Right lobe of liver (tissue), 6 donors: Measurements from ENCODE around the gene NMRK2. TPM values are rescaled to one million over a fixed set of nuclear protein-coding genes. Genes with fewer than 3 reads are reported as not detected.
"Not testable (repeated sequence)": the region's sequence is repeated elsewhere in the genome, so short reads cannot be mapped to it uniquely, and the experiment has no call there.

Source experiments
- ATAC-seq, 4 donors: fragments of 200-7000 bp; cut with Tn5 transposase; one replicate each; pipeline ENCODE4 v1.9.1; 2020; ENCODE audit warnings: mild to moderate bottlenecking in 4 of 4, moderate library complexity in 4 of 4
- DNase-seq, 3 donors: peaks; one replicate each; pipeline ENCODE4 v3.0.0-alpha.2; 2020
- H3K27ac ChIP-seq, 3 donors: fragments of 200-600 bp; one replicate each; pipeline ENCODE4 v1.8.0; 2022
- H3K27me3 ChIP-seq, 2 donors: fragments of 200-600 bp; one replicate each; pipeline ENCODE4 v1.8.0; 2022
- H3K36me3 ChIP-seq, 4 donors: fragments of 200-600 bp; sonication (generic) in 1 of 4; one replicate each; pipeline versions ENCODE4 v1.5.1 to v1.8.0; 2017 to 2022; ENCODE audit warnings: control low read depth in 1 of 4
- H3K4me1 ChIP-seq, 4 donors: fragments of 200-600 bp; sonication (generic) in 1 of 4; one replicate each; pipeline versions ENCODE4 v1.5.1 to v1.8.0; 2017 to 2022; ENCODE audit warnings: control low read depth in 1 of 4
- H3K4me3 ChIP-seq, 3 donors: fragments of 200-600 bp; one replicate each; pipeline ENCODE4 v1.8.0; 2022
- H3K9me3 ChIP-seq, 4 donors: fragments of 200-600 bp; sonication (generic) in 1 of 4; one replicate each; pipeline versions ENCODE4 v1.5.1 to v1.8.0; 2017 to 2022; ENCODE audit warnings: control low read depth in 1 of 4
- POLR2A ChIP-seq: fragments of 450-650 bp; IDR thresholded peaks from one replicate; pipeline ENCODE4 v1.6.1; 2017; ENCODE audit warnings: antibody characterized with exemption, mild to moderate bottlenecking
- WGBS: methylation state at CpG from one replicate; pipeline ENCODE4 v1.1.6; 2018; ENCODE audit warnings: low coverage, low lambda C conversion rate; ENCODE audit not compliant: insufficient coverage; ENCODE audit errors: missing lambda C conversion rate; 5-methylcytosine and 5-hydroxymethylcytosine counted together
- intact Hi-C, 2 donors: fragments of 100-400 bp; cut with DNase I; formaldehyde crosslinking; loops; one replicate each; pipeline versions ENCODE4 v1.11.2 to v1.14.1; 2022
- total RNA-seq, 6 experiments: library from RNA; depleted of rRNA in 2 of 6; stranded (reverse); fragments of >200 nt in 2 of 6; fragmentation: NEBNext Ultra II Directional in 3 of 6; extraction: Animal tissue kit (Norgen Biotek cat#: 25700) in 3 of 6; gene quantifications; one replicate each; pipeline versions ENCODE4 v1.1.0 to v1.2.4, GENCODE V29; 2016 to 2023
- TF ChIP-seq, protein P1 (sequence below), 4 donors: fragments of 200-600 bp in 3 of 4; fragments of 450-650 bp in 1 of 4; IDR thresholded peaks; one replicate each; pipeline versions ENCODE4 v1.5.1 to v1.8.0; 2016 to 2022; ENCODE audit warnings: antibody characterized with exemption in 4 of 4, mild to moderate bottlenecking in 2 of 4
- donor health status: DM: no; HTN: yes; CAD: no.
- donor health status: DM: no; HTN: no; CAD: no.
- donor health status: DM: no; HTN: no; CAD: no.
- donor health status: DM: no; HTN: yes; CAD: no.
- donor health status: DM: no; HTN: yes; CAD: no.

Gene NMRK2
- total RNA-seq, 6 experiments from 2014 or later, result 0.17 TPM; not detected in 5

DNA sequence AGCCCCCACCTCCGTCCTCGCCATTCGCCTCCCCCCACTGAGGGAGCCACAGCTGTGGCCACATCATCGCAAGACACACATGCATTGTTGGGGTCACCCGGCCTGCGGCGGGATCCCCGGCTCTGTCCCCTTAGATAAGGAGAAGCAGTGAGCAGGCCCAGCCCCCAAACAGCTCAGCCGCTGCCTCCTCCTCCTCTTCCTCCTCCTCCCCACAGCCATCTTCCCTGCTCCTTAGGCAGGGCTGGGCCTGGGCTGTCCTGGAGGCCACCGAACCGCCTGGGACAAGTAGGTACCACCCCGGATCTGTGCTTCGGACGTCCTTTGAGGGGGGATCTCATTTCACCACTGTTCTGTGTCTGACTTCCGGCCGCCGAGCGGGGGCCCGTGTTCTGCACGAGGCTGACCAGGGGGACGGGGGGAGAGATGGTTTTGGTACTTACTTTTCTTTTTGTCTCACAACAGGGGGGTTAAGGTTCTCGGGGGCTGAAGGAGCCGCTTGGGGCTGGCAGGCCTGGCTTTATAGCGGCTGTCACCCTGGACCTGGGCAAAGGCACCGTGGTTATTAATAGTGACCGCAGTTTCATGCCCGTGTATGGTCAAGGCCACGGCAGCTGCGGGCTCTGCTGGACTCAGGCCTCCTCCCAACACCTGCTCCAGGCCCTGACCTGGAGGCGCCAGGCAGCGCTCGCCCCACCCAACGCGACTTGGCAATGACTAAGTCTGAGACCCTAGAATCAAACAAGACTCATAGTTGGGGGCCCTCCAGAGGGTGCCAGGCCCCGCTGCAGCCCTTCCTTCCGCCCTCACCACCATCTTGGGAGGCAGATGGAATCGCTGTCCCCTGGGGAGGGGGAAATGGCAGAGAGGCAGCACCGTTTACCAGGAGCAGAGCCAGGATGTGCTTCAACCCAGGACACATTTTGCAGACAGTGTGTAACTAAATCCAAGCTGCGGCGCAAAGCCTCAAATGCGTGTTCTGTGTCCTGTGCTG is 18.3 kb downstream of the NMRK2 start:
- intact Hi-C loops, result no loop called here
- 34% methylated on average over 8 of the region's 41 CpGs for WGBS
- no peaks in the 10 kb centered on the region for H3K27me3 ChIP-seq
- H3K4me3 ChIP-seq, result no peak overlapping the region
- H3K36me3 ChIP-seq, result peaks cover 0 to 4% (median 0%) of the 10 kb centered on the region in 4 donors
- no peak for DNase-seq
- H3K27ac ChIP-seq, result no peak overlapping the region
- H3K4me1 ChIP-seq, result no peaks in the 10 kb centered on the region
- no peaks in the 10 kb centered on the region for H3K9me3 ChIP-seq
- ATAC-seq, result peak in 3 of 4 donors; percentile 9 to 21 (median 13)
- no peak for TF ChIP-seq POLR2A
- TF ChIP-seq, protein P1, sequence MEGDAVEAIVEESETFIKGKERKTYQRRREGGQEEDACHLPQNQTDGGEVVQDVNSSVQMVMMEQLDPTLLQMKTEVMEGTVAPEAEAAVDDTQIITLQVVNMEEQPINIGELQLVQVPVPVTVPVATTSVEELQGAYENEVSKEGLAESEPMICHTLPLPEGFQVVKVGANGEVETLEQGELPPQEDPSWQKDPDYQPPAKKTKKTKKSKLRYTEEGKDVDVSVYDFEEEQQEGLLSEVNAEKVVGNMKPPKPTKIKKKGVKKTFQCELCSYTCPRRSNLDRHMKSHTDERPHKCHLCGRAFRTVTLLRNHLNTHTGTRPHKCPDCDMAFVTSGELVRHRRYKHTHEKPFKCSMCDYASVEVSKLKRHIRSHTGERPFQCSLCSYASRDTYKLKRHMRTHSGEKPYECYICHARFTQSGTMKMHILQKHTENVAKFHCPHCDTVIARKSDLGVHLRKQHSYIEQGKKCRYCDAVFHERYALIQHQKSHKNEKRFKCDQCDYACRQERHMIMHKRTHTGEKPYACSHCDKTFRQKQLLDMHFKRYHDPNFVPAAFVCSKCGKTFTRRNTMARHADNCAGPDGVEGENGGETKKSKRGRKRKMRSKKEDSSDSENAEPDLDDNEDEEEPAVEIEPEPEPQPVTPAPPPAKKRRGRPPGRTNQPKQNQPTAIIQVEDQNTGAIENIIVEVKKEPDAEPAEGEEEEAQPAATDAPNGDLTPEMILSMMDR (IDR thresholded peaks at IDR 0.05), result no peak

GRCh38 chr19:3952755-3953276 is 19.9 kb downstream of the NMRK2 start:
- H3K27me3 ChIP-seq, ATAC-seq, intact Hi-C loops: not testable (repeated sequence)

GRCh38 chr19:3954107-3954506 is 21.2 kb downstream of the NMRK2 start:
- intact Hi-C loops, result no loop called here
- peaks cover 0 to 16% (median 1%) of the 10 kb centered on the region in 4 donors for H3K36me3 ChIP-seq
- no peak overlapping the region for H3K4me3 ChIP-seq
- H3K9me3 ChIP-seq, result no peaks in the 10 kb centered on the region
- H3K27ac ChIP-seq, result no peak overlapping the region
- TF ChIP-seq POLR2A, result no peak
- TF ChIP-seq, protein P1 (IDR thresholded peaks at IDR 0.05), result no peak
- no peaks in the 10 kb centered on the region for H3K4me1 ChIP-seq
- ATAC-seq (no peak), DNase-seq (no peak)
- no peaks in the 10 kb centered on the region for H3K27me3 ChIP-seq
- WGBS, result no CpG with 5 or more reads among the region's 12 CpGs

More at GRCh38 chr19:3952755-3953276, 19.9 kb downstream of the NMRK2 start:
- H3K27ac ChIP-seq, H3K4me1 ChIP-seq, DNase-seq, H3K36me3 ChIP-seq, H3K9me3 ChIP-seq, H3K4me3 ChIP-seq: not testable (repeated sequence)
- WGBS, result 89% methylated on average over 6 of the region's 9 CpGs

DNA sequence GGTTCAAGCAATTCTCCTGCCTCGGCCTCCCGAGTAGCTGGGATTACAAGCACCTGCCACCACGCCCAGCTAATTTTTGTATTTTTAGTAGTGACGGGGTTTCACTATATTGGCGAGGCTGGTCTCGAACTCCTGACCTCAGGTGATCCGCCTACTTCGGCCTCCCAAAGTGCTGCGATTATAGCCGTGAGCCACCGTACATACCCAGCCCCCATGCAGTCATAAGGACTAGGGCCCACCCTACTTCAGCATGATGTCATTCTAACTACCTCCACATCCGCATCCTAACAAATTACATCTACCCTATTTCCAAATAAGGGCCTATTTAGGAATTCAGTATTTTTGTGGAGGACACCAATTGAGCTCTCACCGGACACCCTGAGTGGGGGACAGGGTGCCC is 22.4 kb downstream of the NMRK2 start:
- H3K27me3 ChIP-seq, H3K9me3 ChIP-seq: not testable (repeated sequence)

GRCh38 chr19:3955688-3956087 is 22.8 kb downstream of the NMRK2 start:
- no peaks in the 10 kb centered on the region for H3K9me3 ChIP-seq
- 100% methylated on average over 1 of the region's 10 CpGs for WGBS
- TF ChIP-seq, protein P1 (IDR thresholded peaks at IDR 0.05), result no peak
- no peak for TF ChIP-seq POLR2A
- no peaks in the 10 kb centered on the region for H3K27me3 ChIP-seq
- no peaks in the 10 kb centered on the region for H3K4me1 ChIP-seq
- peaks cover 0 to 31% (median 9%) of the 10 kb centered on the region in 4 donors for H3K36me3 ChIP-seq
- no peak overlapping the region for H3K27ac ChIP-seq
- no peak overlapping the region for H3K4me3 ChIP-seq
- intact Hi-C loops, result no loop called here
- DNase-seq (no peak), ATAC-seq (no peak)

More for the DNA sequence above, 22.4 kb downstream of the NMRK2 start:
- H3K27ac ChIP-seq, DNase-seq, ATAC-seq, H3K4me3 ChIP-seq, H3K4me1 ChIP-seq, intact Hi-C loops: not testable (repeated sequence)
- WGBS, result 88% methylated on average over 13 of the region's 13 CpGs
- H3K36me3 ChIP-seq, result peaks cover 0 to 28% (median 8%) of the 10 kb centered on the region in 4 donors
